ES-I3 (cell line): ENCODE results near the gene TRAPPC12.
"Not testable (repeated sequence)": the region's sequence is repeated elsewhere in the genome, so short reads cannot be mapped to it uniquely, and the experiment has no call there.

Experiments used
- H3K36me3 ChIP-seq: 2 replicates; pipeline ENCODE4 v1.6.1; 2013; ENCODE audit warnings: mild to moderate bottlenecking, low read length, control low read depth, moderate library complexity; ENCODE audit not compliant: insufficient read depth
- H3K4me1 ChIP-seq: 2 replicates; pipeline ENCODE4 v1.6.1; 2013; ENCODE audit warnings: mild to moderate bottlenecking, control low read depth, low read length; ENCODE audit not compliant: insufficient read depth
- H3K9ac ChIP-seq: 2 replicates; pipeline ENCODE4 v1.6.1; 2013; ENCODE audit warnings: low read depth, mild to moderate bottlenecking, low read length, moderate library complexity
- H3K9me3 ChIP-seq: 2 replicates; pipeline ENCODE4 v1.6.1; 2013; ENCODE audit warnings: mild to moderate bottlenecking, low read length, moderate library complexity; ENCODE audit not compliant: control insufficient read depth, insufficient read depth

The TRAPPC12 gene

DNA sequence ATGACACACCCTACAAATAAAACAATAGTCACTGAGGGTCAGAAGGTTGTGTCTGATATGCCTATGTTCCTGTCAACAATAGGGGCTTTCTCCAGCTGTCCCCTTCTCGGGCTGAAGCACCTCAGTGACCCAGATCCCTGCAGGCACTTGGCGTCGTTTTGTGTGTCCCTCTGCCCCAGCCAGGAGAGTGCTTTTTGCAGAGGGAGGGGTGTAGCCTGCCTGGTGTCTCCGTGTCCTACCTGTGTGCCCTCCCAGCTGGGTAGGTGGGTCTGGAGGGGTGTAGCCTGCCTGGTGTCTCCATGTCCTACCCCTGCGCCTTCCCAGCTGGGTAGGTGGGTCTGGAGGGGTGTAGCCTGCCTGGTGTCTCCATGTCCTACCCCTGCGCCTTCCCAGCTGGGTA lies 74.5 kb downstream of the TRAPPC12 start:
- not testable (repeated sequence) for H3K36me3 ChIP-seq, H3K9ac ChIP-seq, H3K9me3 ChIP-seq, H3K4me1 ChIP-seq

DNA sequence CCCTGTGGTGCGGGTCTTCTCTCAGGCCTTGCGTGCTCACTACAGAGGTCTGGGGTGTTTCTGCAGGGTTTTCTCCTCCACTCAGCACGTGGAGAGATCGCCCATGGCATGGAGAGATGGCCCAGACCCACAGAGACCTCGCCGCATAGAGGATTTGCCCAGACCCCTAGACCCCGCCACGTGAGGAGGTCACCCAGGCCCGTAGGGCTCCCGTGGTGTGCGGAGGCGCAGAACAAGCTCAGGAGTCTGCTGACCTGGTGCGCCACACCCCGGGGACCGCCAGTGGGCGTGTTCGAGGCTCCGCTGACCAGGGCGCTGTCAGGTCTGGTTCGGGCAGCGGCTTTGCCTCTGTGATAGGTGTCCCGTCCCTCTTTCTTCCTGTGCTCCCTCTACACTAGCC lies 75.3 kb downstream of the TRAPPC12 start:
- peaks cover 5% of the 10 kb centered on the region for H3K36me3 ChIP-seq

DNA sequence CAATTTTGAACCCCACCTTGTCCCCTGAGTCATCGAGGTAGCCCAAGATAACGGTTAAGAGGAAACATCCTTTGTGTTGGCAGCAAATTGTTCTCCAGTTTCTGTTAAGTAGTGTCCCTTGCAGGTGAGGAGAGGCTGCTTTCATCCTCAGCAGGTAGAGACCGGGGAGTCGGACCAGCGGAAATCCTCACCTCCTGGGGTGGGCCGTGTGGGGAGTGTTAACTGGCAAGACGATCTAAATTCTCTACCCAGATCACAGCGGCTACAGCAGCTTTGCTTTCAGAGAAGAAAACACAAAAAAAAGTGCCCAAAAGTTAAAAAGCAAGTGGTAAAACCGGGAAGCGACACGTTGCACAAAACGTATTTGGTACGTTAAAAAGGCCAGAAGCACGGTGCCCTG lies 76.6 kb downstream of the TRAPPC12 start:
- Histone ChIP-seq H3K9me3 (no peaks in the 10 kb centered on the region), H3K36me3 (peaks cover 5% of the 10 kb centered on the region), H3K4me1 (no peaks in the 10 kb centered on the region), H3K9ac (no peak overlapping the region)

More for the DNA sequence above, 75.3 kb downstream of the TRAPPC12 start:
- no peaks in the 10 kb centered on the region for H3K9me3 ChIP-seq
- H3K4me1 ChIP-seq = no peaks in the 10 kb centered on the region
- no peak overlapping the region for H3K9ac ChIP-seq

DNA sequence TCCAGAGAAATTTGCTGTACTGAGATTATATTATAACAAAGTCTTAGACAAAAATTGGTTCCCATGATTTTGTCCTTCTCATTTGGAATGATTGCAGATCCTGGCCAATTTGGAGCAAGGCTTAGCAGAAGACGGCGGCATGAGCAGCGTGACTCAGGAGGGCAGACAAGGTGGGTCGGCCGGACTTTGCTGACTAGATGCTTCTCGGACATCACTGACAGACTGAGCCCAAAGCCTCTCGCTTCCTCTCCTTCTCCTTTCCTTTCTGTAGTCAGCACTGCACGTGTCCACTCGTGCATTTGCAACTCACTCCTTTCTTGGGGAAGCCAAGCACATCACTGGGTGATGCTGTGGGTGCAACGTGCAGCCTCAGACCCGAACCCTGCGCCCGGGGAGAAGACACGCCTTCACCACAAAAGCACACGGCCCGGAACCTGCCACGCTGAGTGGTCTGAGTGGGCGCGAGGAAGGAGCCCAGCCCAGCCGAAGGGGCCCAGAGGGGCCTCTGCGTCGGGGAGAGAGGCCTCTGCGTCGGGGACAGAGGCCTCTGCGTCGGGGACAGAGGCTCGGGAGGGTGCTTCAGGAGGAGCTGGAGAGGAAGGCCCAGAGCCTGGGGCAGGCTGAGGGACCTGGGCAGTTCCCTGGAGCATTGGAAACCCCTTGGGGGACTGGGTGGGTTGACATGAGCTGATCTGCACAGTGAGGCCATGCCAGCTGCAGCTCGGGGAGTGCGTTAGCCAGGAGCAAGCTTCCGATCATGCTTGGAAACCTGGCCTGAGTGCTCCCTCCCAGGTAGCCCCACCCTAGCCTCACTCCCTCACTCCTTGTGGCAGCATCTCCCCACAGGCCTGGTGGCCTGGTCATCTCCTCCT lies 78.3 kb downstream of the TRAPPC12 start:
- peaks cover 5% of the 10 kb centered on the region for H3K36me3 ChIP-seq
- H3K9me3 ChIP-seq = no peaks in the 10 kb centered on the region
- no peak overlapping the region for H3K9ac ChIP-seq
- no peaks in the 10 kb centered on the region for H3K4me1 ChIP-seq

DNA sequence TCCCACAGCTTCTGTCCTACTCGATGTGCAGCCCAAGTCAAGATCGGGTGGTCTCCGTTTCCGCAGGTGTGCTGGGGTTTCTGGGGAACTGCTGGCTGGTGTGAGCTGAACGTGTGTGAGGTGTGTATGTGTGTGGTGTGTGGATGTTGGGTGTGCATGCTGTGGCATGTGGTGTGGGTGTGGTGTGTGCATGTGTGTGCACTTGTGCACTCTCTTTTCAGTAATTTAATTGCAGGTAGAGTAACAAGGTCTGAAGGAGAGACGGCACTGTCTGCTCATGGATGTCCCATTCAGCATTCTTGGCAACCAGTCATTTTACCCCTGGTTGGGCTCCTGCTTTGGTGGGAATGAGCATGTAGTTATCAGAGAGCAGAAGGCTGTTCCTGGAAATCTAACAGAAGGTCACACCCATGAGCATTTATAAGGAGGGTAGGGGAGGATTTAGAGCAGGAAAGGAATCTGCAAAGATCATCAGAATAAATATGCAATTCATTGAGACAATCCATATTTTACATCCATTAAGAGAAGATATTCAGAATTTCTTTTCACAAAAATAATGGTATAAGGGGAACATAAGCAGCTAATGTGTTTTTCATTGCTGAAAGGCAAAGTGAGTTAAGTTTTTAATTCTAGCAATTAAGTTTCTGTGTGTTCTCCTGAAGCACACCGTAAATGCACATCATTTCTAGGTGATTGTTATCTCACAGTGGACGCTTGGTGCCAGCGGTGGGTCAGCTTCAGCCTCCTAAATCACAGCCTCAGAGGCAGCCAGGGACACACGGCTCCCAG lies 79.1 kb downstream of the TRAPPC12 start:
- Histone ChIP-seq H3K36me3 (peaks cover 5% of the 10 kb centered on the region), H3K4me1 (no peaks in the 10 kb centered on the region)

DNA sequence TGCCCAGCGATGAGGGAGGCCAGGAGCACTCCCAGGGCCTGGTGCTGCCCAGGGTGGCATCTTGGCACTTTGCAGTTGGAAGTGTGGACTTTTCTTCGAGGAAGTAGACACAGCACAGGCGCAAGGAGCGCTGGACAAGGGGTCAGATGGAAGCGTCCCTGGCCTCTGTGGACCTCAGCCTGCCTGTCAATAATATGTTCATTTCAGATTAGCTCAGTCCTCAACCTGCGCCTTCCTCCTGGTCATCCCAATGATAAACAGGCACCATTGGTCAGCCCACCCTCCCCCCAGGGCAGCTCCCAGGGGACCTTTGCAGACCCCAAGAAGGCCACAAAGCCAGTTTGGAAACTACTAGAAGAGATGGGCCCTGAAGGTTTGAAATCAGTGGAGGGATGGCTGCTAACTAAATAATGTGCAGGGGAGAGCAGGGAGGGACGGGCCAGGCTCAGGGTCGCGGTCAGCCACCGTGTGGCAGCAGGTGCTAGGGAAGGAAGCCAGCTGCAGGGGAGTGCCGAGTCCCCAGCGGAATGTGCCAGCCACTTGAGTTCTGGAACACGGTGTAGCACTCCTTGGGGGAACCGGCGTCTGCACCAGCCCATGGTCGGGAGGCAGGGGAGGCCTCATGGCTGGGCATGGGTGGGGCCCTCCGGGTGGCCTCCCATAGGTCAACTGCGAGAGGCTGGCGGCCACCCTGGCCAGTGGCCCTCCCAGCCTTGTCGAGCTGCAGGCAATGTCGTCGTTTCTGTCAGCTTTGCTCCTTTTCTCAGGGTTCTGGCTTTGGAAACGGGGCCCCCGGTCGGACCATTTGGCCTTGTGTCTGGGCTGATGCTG lies 79.9 kb downstream of the TRAPPC12 start:
- Histone ChIP-seq H3K9me3 (no peaks in the 10 kb centered on the region), H3K9ac (no peak overlapping the region), H3K4me1 (no peaks in the 10 kb centered on the region), H3K36me3 (peaks cover 5% of the 10 kb centered on the region)

More for the DNA sequence above, 79.1 kb downstream of the TRAPPC12 start:
- Histone ChIP-seq H3K9ac (no peak overlapping the region), H3K9me3 (no peaks in the 10 kb centered on the region)

DNA sequence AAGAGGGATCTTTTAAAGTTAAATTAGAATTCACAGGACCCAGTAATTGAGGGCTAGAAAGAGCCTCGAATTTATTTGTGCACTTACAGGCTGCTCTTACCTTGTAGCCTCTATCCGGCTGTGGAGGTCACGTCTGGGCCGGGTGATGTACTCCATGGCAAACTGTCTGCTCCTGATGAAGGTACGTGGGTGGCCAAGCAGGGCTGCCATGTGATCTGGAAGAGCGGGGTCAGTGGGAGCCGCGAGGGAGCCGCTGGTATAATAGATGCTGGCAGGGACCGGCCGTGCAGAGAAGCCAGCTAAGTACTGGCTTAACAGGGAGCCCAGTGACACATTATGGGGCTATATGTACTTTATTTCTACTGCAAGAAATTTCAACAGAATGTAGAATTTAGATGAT lies 80.7 kb downstream of the TRAPPC12 start:
- no peak overlapping the region for H3K9ac ChIP-seq
- no peaks in the 10 kb centered on the region for H3K9me3 ChIP-seq
- H3K36me3 ChIP-seq = peaks cover 5% of the 10 kb centered on the region
- H3K4me1 ChIP-seq = no peaks in the 10 kb centered on the region

DNA sequence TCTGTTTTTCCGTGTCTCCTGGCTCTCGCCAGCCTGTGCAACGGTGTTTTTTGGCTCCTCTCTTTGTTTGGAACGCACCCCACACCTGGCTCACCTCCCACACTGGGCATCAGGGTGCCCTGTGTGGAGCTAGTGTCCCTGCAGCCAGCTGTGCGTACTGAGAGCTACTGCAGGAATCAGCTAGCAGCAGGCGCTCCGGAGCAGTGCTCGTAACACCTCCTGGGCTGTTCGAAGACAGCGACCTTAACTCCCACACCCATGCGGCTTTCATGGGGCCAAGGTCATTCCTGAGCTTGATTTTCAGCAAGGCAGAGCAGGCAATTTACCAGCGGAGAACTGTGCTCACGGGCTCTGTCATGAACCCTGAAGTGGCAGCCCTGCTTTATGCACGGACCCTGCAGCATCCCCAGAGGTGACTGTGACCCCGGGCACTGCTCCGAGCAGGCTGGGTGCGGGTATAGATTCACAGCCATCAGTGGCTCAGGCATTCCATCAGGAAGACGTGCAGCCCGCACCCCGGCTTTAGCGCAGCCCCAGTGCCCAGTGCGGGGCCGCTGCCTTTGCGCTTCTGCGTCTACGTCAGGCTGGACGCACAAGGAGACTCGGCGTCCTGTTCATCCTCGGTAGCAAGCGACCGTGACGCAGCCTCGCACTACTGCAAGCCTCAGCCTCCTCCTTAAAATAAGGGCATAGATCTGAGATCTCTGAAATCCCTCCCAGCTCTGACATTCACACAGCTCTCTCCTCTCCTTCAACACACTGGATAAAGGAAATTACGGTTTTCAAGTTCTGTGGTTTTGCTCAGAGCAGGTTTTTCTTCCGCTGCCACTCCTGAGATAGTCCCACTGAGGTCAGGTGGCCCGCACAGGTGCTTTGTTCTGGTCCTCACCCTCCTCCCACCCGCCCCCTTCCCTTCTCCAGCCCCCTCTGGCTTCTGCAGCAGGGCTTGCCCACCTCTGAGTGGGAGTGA lies 81.6 kb downstream of the TRAPPC12 start:
- no peaks in the 10 kb centered on the region for H3K9me3 ChIP-seq
- H3K36me3 ChIP-seq = peaks cover 5% of the 10 kb centered on the region
- no peak overlapping the region for H3K9ac ChIP-seq
- H3K4me1 ChIP-seq = no peaks in the 10 kb centered on the region; the same call in 1 of the 2 replicates

DNA sequence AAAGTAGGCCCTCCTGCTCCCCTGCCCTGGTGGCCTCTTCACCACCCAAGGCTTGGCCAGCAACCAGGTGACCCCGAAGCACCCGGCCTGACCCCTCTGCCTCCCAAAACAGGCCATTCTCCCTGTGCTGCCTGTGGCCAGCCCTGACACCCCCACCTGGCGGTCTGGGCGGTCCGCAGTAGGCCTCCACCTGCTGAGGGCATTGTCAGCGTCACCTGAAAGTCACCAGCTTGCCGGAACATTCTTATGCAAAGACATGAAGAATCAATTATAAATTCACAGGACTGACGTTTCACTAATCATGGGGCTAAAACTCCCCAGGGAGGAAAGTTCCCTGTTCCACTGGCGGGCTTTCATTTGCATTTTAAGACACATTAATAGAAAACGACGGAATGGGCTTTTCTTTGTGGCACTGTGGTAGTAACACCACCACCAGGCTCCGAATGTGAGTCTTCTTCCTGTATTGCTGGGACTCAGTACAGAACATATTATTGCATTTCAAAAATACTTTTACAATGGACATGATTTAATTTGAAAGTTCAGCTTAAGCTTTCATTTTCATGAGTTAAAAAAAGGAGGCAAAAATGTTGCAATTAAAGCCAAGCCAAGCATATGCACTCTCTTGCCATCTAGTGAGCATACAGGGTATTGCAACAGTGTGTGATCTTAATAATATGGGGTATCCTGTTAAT lies 82.5 kb downstream of the TRAPPC12 start:
- H3K9ac ChIP-seq = no peak overlapping the region

DNA sequence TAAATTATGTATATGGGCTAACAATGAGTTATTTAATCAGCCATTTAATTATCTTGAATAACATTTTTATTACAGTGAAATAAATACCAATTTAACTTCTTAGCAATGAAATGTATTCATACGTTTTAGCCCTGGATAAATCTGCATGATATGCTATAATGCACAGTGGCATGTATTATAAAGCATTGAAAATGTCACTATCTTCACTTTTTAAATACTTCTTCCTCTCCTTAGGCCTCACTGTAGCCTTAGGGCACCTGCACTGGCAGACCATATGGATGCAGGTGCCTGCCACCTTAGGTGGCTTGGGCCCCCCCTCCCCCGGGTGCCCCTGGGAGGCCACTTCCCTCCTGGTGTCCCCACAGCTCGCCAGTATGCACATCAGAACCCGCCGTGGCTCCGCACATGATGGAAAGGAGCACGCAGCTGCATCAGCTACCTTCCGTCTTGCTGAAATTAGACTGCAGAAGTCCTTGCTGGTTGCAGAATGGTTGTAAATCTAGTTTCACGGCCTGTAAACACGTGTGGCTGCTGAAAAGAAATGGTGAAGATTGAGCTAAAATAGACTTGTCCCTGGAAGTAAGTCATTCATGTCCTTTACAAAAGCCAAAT lies 83.1 kb downstream of the TRAPPC12 start:
- Histone ChIP-seq H3K9ac (no peak overlapping the region), H3K4me1 (no peaks in the 10 kb centered on the region; the same call in 1 of the 2 replicates), H3K36me3 (no peaks in the 10 kb centered on the region; the same call in 1 of the 2 replicates)

More for the DNA sequence above, 82.5 kb downstream of the TRAPPC12 start:
- Histone ChIP-seq H3K4me1 (no peaks in the 10 kb centered on the region; the same call in 1 of the 2 replicates), H3K9me3 (no peaks in the 10 kb centered on the region), H3K36me3 (peaks cover 3% of the 10 kb centered on the region)

DNA sequence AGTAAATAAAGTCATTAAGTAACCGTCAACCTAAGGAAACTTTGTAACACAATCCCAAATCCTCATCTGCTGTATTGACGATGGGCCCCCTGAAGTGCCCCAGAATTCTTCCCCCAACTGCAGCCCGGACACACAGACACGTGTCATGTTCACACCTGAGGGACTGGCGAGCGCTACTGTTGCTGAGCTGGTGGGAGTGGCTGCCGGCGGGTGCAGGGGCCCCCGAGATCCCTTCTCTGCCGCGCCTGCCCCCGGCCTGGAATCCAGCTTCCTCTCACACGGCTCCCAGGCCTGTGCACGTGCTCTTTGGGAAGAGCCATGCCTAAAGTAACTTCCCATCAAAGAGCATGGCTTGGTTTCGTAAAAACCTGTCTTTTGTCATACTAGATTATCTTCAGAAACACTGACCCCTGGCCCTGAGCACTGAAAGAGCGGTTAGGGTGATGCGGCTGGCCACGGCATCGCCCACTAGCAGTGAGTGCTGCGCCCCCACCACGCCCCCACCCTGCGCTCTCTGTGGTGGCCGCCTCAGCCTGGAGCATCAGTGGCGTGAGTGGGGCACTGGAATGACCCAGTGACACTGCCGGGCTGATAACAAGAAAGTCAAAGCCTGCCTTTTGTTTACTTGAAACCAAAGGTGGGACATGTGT lies 83.8 kb downstream of the TRAPPC12 start:
- Histone ChIP-seq H3K9me3 (no peaks in the 10 kb centered on the region), H3K9ac (no peak overlapping the region), H3K36me3 (no peaks in the 10 kb centered on the region; the same call in 1 of the 2 replicates), H3K4me1 (no peaks in the 10 kb centered on the region; the same call in 1 of the 2 replicates)

More for the DNA sequence above, 83.1 kb downstream of the TRAPPC12 start:
- H3K9me3 ChIP-seq = no peaks in the 10 kb centered on the region

DNA sequence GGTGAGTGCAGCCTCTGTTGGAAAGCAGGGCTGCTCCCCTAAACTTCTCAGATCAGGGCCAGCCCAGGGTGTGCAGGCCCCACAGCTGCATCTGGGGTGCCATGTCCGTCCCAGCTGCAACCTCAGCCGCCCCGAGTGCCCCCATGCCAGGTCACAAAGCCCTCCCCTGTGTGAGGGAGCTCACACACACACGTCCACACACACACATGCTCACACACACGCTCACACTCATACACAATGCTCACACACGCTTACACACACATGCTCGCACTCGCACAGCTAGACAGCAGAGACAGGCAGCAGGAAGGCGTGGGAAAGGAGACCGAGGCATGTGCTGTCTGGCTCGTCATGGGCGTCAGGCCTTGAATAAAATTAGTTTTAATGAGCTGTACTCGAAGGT lies 84.5 kb downstream of the TRAPPC12 start:
- H3K4me1 ChIP-seq = no peaks in the 10 kb centered on the region; the same call in 1 of the 2 replicates
- H3K9me3 ChIP-seq = no peaks in the 10 kb centered on the region
- no peak overlapping the region for H3K9ac ChIP-seq
- H3K36me3 ChIP-seq = no peaks in the 10 kb centered on the region; the same call in 1 of the 2 replicates
